ENCODE data around the gene AK8.
A peak's percentile ranks its signal among the peaks of the same experiment; 100 is the strongest.

Gene AK8

GRCh38 chr9:132769906-132770769 is 107.9 kb downstream of the AK8 start:
- DNase-seq, result peak; percentile 64 to 71

DNA sequence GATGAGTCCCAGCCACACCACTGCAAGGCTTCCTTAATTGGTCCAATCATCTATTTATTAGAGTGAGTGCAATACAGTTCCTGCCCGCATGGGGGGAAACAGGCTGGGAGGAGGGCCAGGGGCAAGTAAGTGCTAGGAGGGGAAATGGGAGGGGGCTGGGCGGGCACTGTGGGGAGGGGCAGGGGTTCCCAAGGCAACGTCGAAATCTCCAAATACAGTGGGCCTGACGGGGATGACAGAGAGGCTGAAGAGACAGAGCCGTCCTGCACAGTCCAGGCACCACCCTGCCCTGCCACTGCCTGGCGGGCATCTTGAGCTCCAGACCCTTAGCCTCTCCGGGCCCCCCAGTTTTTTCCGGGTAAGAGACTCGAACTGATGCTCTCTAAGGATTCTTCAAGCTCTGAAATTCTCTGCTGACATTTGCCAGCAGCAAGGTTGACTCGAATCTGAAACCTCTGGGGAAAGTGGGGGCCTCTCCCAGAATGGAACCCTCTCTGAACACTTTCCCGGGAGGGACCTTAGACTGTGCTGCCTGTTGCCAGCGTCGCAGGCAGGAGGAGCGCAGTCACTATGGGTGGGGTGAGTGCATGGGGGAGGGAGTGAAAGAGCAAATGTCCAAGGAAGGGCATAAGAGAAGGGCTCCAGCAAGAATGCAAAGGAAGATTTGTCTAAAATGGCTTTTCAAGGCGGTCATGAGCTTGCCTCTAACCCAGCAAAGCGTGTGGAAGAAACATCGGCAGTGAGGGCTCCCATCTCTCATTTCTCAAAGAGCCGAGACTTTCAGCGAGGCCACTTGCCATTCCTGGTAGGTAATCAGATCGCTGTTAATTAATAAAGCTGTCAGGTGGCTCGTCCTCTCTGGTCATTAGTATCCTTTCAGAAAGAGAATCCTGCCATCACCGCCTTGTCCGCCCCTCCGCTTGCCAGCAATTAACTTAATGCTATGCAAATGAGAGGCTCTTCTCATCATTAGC is 108.9 kb downstream of the AK8 start:
- DNase-seq, result peak; percentile 66 to 71

- no peak for DNase-seq
Observed at GRCh38 chr9:132763574-132763973, 114.5 kb downstream of the AK8 start.

DNA sequence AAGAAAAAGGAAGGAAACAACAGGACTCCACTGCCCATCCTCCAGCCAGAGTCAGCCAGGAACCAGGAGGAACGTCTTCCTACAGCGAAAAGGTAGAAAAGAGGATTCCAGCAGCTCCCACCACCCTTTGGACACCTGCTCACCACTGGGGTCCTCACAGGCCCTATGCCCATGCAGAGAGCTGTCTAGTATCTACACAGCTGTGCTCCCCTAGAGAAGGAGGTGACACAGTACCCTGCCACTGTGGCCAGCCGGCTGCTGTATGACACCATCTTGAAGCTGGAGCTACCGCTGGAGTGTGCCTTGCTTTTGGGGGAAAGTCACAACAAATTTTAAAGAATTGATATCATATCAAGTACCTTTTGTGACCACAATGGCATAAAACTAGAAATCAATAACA is 115.2 kb downstream of the AK8 start:
- DNase-seq, result no peak

DNA sequence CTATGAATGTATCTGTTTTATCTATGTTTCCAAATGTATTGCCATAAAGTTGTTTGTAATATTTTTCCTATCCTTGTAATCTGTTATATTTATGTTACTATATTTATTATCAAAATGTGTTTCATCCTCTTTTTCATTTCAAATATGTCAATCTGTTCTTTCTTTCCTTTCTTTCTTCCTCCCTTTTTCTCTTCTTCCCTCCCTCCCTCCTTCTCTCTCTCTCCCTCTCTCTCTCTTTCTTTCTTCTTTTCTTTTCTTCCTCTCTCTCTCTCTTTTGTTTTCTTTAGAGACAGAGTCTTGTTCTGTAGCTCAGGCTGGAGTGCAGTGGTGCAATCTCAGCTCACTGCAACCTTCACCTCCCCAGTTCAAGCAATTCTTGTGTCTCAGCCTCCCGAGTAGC is 116.5 kb downstream of the AK8 start:
- DNase-seq, result no peak

- no peak for DNase-seq
Observed at GRCh38 chr9:132760057-132760456, 118.0 kb downstream of the AK8 start.

DNA sequence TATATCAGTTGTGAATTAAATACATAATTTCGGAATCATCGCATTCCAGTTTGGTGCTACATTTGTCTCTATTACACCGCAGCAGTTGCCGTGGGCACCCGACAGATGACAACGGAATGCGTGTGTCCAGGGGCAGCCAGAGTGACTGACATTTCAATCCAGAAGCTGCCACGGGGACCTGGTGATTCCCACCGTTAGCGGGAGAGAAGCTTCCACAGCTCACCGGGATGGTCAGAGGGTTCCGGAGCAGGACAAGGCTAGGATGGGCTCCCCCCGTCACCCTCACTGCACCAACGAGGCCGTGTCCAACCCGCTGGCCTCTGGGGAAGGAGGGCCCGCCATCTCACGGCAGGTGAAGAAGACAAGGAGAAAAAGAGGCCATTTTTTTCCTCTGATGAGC is 121.1 kb downstream of the AK8 start:
- no peak for DNase-seq

DNA sequence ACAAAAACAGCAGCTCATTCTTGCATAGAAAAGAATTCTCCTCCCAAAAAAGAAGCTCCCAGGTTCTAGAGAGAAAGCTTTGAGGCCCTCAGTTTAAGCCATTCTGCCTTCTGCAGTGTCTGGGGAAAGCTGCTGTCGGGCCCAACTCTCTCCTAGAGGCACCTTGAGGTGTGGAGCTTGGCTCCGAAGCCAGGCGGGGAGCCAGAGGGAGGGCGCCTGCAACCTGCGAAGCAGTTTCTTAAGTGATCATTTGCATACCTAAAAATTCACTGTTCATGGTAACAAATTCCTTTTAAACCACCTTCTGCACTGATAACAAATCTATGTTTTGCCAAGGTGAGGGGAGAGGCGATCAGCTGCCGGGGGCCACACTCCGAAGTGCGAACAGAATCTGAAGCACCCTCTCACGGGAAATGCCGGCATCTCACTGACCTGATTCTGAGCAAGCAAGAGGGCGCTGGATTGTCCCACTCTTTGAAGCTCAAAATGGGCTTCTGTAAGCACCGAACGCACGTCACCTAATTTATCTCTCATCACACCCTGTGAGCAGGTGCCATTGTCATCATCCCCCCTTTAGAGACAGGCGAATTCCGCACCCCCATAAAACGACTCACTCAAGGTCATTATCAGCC is 121.8 kb downstream of the AK8 start:
- no peak for DNase-seq

GRCh38 chr9:132755096-132755495 is 123.0 kb downstream of the AK8 start:
- no peak for DNase-seq

GRCh38 chr9:132754236-132754635 is 123.8 kb downstream of the AK8 start:
- no peak for DNase-seq

- no peak for DNase-seq
Observed at GRCh38 chr9:132753593-132753880, 124.5 kb downstream of the AK8 start.

- DNase-seq, result no peak
Observed at GRCh38 chr9:132752877-132753592, 125.0 kb downstream of the AK8 start.

- DNase-seq, result no peak
Observed at GRCh38 chr9:132750668-132751067, 127.4 kb downstream of the AK8 start.

DNA sequence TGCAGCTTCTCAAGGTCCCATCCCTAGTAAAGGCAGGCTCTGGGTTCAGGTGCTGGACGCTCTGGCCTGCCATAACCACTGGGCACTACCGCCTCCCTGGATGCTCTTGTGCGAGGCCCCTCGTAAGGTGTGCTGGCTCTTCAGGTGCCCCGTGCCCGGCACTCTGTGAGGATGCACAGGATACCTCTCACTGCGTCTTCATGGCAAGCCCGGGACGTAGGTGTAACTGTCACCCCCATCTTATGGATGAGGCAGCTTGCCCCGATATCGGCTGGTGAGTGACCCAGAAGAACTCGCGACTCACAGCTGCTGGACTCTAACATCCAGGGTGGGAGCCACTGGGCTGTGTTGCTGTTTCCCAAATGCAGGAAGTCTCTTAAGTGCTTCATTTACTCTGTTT is 128.8 kb downstream of the AK8 start:
- no peak for DNase-seq

DNA sequence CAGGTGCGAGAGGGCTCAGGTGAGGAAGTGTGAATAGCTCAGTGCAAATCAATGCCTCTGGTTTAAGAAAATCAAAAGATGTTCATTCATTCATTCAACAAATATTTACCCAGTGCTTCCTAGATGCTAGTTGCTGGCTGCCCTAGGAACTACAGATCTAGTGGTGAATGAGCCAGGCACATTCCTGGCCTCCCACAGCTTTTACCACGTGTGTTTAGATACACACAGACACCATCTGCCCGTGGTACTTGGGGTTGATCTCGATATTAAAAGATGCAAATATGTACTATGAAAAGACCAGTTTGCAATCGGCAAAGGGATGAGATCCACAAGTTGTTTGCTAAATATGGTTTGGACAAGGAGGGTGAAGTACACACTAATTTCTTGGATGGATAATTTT is 129.6 kb downstream of the AK8 start:
- DNase-seq, result no peak

GRCh38 chr9:132745756-132746709 is 132.1 kb downstream of the AK8 start:
- no peak for DNase-seq

GRCh38 chr9:132744881-132745755 is 133.0 kb downstream of the AK8 start:
- no peak for DNase-seq

DNA sequence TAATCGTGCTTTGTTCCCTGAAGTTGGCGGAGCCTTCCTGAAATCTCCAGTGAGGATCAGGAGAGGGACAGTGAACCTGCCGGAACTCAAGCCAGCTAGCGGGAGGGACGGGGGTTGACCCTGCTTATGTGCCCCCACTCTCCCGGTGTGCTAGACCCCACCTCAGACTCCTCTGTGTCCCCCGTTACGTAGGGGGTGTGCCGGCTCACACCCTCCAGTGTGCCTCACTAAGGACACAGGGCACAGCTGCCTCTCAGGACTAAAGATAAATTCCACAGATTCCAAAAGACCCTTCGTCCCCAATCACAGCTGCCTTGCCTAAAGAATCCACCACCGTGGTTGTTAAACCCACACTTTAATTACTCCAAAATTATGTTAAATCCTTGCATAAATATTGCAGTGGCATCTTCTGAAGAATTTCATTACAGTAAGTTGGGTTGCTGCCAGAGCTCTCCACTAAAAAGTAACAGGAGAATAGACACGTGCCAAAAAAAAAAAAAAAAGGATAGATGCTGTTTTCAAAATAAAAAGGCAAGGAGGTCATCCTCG is 134.1 kb downstream of the AK8 start:
- DNase-seq, result no peak

- DNase-seq, result no peak
Observed at GRCh38 chr9:132742821-132743311, 135.2 kb downstream of the AK8 start.
